ENCODE data around the gene SH3D19.

DNA sequence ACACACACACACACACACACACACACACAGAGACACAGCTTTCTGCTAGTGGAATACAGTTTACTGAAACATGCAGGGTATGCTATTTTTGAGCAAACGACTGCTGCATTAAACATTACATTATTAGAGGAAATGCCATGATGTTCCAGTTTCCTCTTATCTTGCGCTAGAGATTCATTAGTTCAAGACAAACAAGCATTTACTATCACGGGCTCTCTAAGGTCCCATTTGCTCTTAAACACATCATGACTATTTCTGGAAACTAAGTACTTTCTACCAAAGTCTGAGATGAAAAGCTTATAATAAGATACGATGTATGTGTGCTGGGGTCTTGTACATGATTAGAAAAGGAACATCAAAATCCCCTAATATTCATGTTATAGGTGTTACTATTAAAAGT lies 177.1 kb downstream of the SH3D19 start:
- TF ChIP-seq CTCF (IDR thresholded peaks at IDR 0.05) (no peak), POLR2A (IDR thresholded peaks at IDR 0.05) (no peak)

Data from Peyer's patch (tissue), 4 donors.